ENCODE results near the gene MIPEP.
A peak's percentile ranks its signal among the peaks of the same experiment; 100 is the strongest.
"Not testable (repeated sequence)": the region's sequence is repeated elsewhere in the genome, so short reads cannot be mapped to it uniquely, and the experiment has no call there.

MIPEP gene

GRCh38 chr13:23902975-23903905 lies 14.0 kb upstream of the MIPEP start:
- peak overlapping the region; percentile 17 to 35 for H3K4me3 ChIP-seq (replicated peaks in 1 of 2; ENCODE audit: low read depth in 2 of 2, low read length in 2 of 2)
- no peak for DNase-seq (ENCODE audit: low read depth in 2 of 2)
- TF ChIP-seq, protein P1, sequence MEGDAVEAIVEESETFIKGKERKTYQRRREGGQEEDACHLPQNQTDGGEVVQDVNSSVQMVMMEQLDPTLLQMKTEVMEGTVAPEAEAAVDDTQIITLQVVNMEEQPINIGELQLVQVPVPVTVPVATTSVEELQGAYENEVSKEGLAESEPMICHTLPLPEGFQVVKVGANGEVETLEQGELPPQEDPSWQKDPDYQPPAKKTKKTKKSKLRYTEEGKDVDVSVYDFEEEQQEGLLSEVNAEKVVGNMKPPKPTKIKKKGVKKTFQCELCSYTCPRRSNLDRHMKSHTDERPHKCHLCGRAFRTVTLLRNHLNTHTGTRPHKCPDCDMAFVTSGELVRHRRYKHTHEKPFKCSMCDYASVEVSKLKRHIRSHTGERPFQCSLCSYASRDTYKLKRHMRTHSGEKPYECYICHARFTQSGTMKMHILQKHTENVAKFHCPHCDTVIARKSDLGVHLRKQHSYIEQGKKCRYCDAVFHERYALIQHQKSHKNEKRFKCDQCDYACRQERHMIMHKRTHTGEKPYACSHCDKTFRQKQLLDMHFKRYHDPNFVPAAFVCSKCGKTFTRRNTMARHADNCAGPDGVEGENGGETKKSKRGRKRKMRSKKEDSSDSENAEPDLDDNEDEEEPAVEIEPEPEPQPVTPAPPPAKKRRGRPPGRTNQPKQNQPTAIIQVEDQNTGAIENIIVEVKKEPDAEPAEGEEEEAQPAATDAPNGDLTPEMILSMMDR (IDR thresholded peaks at IDR 0.05; ENCODE audit: low read depth, low read length): no peak

DNA sequence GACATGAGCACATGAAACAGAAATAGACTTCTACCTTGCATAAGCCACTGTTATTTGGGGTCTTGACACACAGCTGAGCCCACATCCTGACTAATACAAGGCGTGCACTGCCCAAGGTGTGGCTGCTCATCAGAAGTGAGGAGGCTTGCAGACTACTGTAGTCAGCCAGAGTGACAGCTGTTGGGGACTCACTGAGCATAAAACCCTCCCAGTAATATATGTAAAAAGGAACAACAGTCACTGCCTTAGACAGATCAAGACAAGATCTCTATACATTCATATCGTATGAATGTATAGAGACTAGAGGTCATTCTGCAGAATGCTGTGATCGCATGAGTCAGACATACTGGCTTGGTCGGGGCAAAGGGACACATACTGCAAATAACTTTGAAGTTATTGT lies 12.2 kb upstream of the MIPEP start:
- TF ChIP-seq, protein P1 (IDR thresholded peaks at IDR 0.05; ENCODE audit: low read depth, low read length): no peak
- H3K4me3 ChIP-seq (replicated peaks in 1 of 2; ENCODE audit: low read depth in 2 of 2, low read length in 2 of 2): no peak overlapping the region
- DNase-seq (ENCODE audit: low read depth in 2 of 2): peak in 1 of 2 donors; percentile 44

GRCh38 chr13:23899555-23899954 lies 10.4 kb upstream of the MIPEP start:
- H3K4me3 ChIP-seq (replicated peaks in 1 of 2; ENCODE audit: low read depth in 2 of 2, low read length in 2 of 2): no peak overlapping the region
- peak; percentile 59 to 73 for DNase-seq (ENCODE audit: low read depth in 2 of 2)
- TF ChIP-seq, protein P1 (IDR thresholded peaks at IDR 0.05; ENCODE audit: low read depth, low read length): peak; percentile 63

- peak; percentile 37 to 46 for DNase-seq (ENCODE audit: low read depth in 2 of 2)
- H3K4me3 ChIP-seq (replicated peaks in 1 of 2; ENCODE audit: low read depth in 2 of 2, low read length in 2 of 2): no peak overlapping the region
- TF ChIP-seq, protein P1 (IDR thresholded peaks at IDR 0.05; ENCODE audit: low read depth, low read length): no peak
Observed at GRCh38 chr13:23898101-23898500, 8.9 kb upstream of the MIPEP start.

GRCh38 chr13:23897452-23897919 lies 8.3 kb upstream of the MIPEP start, which contains the start of gene C1QTNF9B:
Gene C1QTNF9B, minus strand, starts transcription at chr13:23897502.
- not testable (repeated sequence) for DNase-seq (ENCODE audit: low read depth in 2 of 2); H3K4me3 ChIP-seq (replicated peaks in 1 of 2; ENCODE audit: low read depth in 2 of 2, low read length in 2 of 2)

GRCh38 chr13:23894746-23895145 lies 5.5 kb upstream of the MIPEP start:
- not testable (repeated sequence) for H3K4me3 ChIP-seq (replicated peaks in 1 of 2; ENCODE audit: low read depth in 2 of 2, low read length in 2 of 2); DNase-seq (ENCODE audit: low read depth in 2 of 2)

DNA sequence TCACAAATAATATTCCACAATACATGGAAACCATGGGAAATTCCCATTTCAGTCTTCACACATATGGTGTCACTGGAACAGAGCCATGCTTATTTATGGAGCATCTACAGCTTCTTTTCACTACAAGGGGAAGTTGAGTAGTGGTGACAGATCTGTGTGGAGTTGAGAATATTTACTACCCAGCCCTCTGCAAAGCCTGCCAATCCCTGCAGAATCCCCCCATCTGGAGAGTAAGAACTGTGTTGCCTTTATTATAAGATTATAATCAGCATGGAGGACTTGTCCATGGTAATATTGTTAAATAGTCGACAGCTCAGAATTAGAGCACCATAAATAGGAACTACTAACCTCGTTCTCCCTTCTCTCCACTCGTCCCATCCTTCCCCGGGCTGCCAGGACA lies 4.6 kb upstream of the MIPEP start:
- DNase-seq (ENCODE audit: low read depth in 2 of 2); H3K4me3 ChIP-seq (replicated peaks in 1 of 2; ENCODE audit: low read depth in 2 of 2, low read length in 2 of 2): not testable (repeated sequence)

DNA sequence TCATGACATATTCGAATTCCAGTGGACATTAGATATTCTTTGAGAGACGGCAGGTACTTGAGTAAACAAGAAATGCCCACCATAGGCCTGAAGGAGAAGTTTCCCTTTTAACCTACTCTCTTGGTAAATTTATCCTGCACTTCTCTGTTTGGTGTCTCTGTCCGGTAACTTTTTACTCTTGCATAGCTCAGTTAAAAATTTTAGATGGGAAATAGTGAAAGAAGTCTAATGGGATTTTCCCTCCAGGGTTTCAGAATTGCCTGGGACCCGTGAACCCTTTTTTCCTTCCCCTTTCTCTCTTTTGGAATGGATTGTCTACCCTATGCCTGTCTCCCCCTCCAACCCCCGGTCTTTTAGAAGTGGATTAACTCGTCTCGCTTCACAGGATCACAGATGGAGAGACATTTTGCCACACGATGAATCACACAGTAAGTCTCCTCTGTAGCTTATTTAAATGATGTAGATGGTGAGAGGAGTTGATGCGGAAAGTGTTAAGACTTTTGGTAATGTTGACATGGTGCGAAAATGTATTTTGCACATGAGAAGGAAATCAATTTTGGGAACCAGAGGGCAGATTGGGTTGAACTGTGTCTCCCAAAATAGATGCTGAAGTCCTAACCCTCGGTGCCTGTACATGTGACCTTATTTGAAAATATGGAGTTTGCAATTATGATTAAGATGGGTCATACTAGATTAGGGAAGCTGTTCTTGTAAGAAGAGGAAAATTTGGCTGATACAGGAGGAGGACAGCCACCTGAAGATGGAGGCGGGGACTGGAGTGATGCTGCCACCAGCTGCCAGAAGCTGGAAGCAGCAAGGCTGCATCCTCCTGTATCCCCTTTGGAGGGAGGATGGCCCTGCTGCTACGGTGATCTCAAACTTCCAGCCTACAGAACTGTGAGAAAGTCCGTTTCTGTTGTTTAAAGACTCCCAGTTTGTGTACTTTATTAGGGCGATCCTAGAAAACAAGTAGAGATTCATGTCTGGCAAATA lies 711 bp upstream of the MIPEP start:
- TF ChIP-seq, protein P1 (IDR thresholded peaks at IDR 0.05; ENCODE audit: low read depth, low read length): peak; percentile 18
- DNase-seq (ENCODE audit: low read depth in 2 of 2): peak in 1 of 2 donors; percentile 31
- peak overlapping the region; percentile 93 to 97 for H3K4me3 ChIP-seq (replicated peaks in 1 of 2; ENCODE audit: low read depth in 2 of 2, low read length in 2 of 2)

- not testable (repeated sequence) for DNase-seq (ENCODE audit: low read depth in 2 of 2); H3K4me3 ChIP-seq (replicated peaks in 1 of 2; ENCODE audit: low read depth in 2 of 2, low read length in 2 of 2)
Observed at GRCh38 chr13:23884361-23884760, 4.8 kb downstream of the MIPEP start.

Data from cardiac fibroblast (primary cell).